ENCODE data around the gene GRK5.

Gene GRK5

DNA sequence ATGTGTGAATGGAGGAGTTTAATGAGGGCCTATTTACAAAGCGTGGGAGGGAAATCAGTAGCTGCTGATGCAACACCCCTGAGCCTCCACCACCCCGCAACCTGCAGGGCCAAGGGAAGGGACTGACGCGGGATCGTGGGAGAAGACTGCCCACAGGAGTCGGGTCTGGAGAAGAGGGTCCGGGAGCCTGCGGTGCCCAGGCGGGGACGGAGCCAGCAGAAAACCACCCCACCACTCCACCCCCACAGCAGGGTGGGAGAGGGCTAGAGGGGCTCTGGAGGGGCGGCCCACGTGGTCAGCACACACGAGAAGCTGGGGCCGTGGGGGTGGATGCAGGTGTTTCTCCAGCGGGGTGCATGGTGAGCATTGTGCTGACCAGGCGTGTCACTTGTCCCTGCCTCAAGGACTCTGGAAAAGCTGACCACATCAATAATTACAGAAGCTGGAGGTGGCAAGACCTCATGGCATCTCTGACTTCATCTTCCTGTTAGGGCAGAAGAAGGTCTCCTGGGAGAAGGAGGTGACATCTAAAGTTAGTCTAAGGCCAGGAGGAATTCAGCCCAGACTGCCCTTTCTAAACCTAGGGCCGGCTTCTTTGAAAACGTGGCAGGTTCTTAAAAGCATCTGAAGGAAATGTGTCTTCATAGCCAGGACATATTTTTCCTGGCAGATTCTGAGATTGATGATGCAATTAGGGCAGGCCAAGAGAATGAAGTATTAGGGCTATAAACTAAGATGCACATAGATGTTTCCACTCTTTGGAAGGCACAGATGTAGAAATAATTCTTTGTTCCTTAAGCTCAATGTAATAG, 184.3 kb downstream of the GRK5 start:
- no peak for DNase-seq

DNA sequence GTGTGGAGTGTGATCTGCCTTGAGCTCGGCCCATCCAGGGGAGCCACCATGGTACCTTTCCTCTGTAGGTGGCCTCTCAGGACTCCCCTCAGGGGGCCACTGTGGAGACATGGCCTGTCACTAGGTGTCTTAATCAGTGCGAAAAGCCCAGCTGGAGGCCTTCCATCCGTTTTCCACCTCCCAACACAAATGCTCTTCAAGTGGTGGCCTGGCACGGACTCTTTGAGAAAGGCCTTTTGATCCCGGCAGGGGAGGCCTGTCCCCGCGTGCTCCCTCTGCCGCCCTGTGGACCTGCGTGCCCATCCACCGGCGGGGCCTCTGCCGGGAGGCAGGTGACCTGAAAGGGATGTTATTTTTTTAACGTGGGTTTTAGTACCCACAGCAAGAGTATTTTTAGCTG, 185.6 kb downstream of the GRK5 start:
- DNase-seq, result no peak

DNA sequence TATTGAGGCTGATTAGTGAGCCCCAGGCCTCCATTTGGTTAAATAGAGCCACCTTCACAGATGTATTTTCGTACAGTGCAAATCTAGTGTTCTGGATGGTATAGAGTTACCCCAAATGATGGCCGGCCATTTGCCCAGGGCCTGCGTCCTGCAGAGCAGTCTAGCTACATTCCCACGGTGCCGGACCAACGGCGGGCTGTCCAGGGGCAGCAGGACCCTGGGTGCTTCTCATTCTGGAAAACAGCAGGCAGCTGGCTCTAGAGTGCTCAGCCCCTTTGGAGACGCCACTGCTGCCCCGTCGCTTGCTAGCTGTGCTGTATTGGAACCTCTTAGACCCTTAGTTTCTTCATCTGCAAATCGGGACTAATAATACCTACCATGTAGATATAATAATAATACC, 186.1 kb downstream of the GRK5 start:
- DNase-seq, result no peak

DNA sequence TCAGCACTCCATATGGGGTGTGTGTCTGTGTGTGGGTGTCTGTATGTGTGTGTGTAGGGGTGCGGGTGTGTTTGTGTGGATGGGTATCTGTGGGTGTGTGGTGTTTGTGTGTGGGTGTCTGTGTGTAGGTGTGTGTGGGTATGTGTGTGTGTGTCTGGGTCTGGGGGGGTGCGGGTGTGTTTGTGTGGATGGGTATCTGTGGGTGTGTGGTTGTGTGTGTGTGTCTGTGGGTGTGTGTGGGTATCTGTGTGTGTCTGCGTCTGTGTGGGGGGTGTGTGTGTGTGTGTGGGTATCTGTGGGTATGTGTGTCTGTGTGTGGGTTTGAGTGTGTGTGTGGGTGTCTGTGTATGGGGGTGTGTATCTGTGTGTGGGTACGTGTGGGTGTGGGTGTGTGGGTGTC, 186.5 kb downstream of the GRK5 start:
- no peak for DNase-seq

DNA sequence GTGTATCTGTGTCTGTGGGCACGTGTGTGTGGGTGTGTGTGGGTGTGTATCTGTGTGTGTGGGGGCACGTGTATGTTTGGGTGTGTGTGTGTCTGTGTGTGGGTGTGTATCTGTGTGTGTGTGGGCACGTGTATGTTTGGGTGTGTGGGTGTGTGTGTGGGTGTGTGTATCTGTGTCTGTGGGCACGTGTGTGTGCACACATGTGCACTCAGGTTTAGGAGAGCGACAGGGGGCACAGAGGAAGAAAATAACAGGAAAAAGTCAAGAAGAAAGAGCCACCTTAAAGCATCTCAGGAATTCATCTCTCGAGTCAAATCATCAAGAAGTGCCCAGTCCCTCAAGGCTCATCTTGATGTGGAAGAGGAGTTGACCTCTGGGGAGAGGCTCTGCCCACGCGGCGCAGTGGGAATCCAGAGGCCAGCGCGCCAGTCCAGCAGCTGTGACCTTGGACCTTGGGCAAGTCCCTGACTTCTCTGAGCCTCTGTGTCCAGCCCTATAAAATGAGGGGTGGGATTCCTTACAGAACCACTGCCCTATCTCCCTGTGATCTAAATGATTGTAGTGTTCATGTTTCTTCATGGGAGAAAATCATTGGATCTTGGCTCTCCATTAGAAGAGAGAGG, 187.4 kb downstream of the GRK5 start:
- no peak for DNase-seq

DNA sequence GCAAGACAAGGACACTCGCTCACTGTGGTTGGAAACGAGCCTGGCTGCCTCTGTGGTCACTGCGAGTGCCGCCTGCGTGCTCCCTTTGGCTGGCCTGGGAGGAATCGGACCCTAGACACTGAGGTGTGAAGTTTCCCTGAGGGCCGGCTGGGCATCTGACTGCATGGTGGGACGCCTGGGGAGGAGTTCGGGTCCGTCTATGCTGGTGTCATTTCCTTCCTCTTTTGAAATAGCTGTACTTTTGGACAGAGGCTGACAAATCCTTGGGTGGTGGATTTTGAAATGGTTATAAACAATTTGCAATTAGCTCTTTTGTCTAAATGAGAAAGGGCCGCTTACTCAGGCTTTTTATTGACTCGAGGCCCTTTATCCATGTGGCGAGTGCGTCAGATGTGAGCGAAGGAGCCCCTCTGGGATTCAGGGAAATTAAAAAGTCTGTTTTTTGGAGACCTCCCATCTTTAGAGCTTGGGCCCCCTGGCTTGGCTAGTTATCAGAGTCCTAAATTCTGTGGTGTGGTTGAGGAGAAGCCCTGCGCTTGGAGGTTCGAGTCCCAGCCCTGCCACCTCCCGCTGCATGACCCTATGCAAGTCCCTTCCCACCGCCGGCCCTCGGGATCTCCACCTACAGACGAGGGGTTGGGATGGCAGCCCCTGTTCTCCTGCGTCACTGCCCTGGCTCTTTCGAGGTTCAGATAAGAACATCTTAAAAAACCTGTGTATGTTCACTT, 188.1 kb downstream of the GRK5 start:
- no peak for DNase-seq

DNA sequence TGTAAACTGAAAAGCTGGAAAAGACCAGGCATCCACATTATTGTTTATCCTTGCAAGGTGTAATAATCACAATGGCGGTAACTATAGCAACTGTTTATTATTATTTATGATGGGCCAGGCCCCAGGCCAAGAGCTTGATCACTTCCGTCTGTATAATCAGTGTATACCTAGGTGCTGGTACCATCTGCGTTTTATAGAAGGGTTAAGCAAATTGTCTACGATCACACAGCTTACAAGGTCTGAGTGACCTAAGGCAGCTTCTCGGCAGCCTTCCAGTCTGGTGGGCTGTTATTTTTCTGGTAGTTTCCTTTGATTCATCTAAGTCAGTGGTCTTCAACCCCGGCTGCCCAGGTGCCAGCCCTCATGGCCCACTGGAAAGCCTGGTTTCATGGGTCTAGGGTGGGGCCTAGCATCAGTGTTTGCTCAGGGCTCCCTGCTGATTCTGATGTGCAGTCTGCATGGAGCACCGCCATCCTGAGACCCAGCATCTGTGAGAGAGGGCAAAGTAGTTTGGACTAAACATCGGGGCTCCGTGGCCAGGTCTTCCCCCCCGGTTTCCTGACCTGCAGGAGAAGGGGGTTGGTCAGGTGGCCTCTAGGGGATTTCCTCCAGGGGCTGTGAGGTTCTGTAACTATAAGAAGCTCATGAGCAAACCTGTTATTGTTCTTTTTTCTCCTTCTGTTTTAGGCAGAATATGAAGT, 188.8 kb downstream of the GRK5 start:
- no peak for DNase-seq

DNA sequence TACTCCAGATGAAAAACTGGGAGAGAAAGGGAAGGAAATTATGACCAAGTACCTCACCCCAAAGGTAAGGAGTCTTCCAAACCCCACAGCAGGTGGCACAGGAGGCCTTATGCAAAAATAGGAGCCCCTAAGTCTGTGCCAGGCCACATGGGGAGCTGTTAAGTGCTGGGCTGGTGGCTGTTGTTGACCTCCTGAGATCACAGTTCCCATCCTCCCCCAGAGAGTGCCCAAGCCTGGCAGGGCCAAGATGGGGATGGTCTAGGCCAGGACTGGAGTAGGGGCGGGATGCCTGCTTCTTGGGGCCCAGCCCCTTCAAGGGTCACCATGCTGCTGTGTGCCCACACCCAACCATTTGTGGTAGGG, 189.3 kb downstream of the GRK5 start:
- DNase-seq, result no peak

DNA sequence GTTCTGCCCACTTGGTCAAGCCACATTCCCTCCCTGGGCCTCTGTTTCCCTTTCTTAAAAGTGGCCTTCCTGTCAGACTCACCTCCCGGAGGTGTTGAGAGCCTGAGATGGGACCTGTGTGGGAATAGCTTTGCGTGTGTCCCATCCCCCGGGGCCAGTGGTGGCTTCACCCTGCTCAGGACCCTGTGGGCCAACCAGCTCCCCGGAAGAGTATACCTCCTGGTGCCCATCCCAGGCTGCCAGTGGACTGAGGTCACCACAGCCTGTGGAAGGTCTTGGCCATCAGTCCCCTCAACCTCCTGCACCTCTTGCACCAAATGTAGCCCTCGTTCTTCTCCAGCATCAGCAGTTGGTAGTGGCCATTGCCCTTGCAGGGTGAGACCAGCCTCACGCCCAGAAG, 190.0 kb downstream of the GRK5 start:
- DNase-seq, result no peak

DNA sequence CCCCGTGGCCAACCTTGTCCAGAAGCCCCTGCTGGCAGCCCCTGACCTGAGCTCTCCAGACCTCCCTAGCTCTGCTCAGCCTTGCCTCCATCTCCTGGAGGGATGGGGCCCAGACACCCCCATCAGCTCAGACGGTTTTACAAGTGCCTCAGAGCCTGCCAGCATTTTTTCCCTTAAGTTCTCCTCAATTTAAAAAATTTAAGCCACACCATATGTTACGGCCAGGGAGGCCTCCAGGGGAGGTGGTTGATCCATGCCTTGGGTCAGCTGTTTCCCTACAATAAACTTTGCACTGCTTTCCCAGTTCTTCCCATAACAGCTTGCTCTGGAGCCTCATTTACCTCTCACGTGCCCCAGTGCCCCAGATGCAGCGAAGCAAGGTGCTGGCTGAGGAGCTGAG, 191.6 kb downstream of the GRK5 start:
- no peak for DNase-seq

DNA sequence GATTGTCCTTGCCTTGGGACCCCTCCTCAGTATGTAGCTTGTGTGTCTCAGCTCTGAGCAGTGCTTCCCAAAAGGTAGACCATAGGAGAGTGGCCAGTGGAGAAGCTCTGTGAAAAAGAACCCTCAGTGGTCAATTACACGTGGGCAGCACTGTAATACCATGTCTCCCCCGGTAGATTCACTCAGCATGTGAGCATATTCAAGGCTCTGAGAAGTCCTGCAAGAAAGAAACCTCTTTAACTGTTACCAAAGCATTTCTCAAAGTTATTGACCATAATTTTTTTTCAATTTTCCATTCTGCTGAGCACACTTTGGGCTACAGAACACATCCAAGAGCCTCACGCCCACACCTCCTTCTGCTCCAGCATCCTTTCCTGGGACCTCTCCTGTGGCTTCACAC, 192.1 kb downstream of the GRK5 start:
- no peak for DNase-seq

DNA sequence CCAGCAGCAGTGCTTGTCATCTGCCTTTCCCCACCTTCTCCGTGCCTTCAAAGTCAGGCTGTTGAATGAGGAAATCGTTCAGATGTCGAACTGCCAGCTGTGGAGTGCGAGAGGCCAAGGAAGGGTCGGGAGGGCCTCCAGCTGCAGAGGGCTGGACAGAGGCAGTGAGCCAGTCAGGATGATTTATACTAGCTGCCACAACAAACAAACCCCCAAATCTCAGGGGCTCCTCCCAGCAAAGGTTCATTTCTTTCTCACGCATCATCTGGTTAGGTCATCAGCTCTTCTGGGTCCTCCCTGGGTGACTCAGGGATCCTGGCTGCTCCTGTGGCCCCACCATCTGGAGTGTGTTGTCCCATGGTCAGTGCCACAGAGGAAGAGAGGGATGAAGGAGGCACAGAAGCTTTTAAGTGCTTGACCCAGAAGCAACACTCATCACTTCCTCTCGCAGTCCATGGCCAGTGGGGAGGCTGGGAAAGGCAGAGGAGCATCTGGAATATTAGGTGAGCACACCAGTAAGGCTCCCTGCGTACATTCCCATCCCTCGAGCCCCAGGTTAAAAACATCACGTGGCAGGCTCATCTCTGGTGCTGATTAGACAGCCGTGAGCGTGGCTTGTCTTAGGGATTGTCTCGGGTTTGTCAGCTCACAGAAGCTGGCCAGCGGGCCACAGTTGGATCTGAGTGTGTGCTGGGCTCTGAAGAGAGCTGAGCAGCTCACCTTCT, 194.5 kb downstream of the GRK5 start:
- no peak for DNase-seq

DNA sequence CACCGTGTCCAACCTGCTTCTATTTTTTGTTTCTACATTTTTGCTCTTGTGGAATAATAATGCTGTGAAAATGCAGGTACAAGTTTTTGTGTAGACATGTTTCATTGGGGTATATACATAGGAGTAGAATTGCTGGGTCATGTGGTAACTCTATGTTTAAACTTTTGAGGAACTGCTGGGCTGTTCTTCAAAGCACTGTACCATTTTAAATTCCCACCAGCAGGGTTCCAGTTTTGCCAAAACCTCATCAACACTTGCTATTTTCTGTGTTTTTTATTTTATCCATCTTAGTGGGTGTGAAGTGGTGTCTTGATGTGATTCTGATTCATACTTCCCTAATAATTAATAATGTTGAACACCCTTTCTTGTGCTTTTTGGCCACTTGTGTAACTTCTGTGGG, 196.6 kb downstream of the GRK5 start:
- DNase-seq, result no peak

DNA sequence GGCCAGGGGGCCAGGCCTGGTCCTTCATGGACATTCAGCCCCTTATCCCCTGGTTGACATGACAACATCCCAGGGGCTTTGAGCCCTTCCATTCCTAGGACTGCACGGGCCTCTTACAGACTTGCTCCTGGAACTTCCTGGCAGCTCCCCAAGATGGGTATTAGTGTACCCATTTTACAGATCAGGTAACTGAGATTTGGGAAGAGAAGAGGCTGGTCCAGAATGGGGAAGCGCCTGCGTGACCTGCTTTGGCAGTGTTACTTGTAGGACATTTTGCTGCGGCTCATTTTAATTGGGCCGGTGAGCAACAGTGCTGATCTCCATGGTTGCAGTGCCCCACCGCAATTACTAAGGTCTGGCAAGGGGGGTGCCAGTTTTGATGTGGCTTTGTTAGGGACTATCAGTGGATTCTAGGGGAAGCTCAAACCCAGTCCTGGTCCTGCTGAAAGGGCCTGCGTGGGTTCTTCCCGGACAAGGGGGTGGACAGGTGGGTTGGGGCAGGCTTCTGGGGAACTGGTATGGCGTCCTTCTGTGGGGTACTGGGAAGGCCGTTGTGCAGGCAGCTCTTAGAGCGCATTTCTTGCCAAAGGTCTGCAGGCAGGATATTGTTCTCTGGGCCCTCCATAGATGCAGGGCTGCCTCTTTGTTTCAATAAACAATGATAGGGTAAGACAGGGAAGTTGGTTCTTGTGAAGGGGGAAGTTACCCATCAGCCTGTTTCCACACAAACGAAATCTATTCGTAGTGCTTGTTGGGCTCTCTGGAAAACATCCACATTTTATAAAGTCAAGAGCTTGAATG, 197.5 kb downstream of the GRK5 start:
- no peak for DNase-seq

DNA sequence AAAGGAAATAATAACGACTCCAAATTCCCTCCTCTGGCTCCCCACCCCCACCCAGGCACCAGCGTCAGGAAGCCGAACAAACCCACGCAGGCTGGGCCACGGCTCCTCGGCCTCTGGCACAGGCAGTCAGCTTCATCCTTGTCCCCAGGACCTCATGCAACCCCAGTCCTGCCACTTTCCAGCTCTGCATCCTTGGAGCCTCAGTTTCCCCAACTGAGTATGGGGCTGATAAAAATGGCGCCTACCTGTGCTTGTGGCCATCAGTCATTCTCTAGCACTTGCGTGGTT, 198.1 kb downstream of the GRK5 start:
- no peak for DNase-seq

DNA sequence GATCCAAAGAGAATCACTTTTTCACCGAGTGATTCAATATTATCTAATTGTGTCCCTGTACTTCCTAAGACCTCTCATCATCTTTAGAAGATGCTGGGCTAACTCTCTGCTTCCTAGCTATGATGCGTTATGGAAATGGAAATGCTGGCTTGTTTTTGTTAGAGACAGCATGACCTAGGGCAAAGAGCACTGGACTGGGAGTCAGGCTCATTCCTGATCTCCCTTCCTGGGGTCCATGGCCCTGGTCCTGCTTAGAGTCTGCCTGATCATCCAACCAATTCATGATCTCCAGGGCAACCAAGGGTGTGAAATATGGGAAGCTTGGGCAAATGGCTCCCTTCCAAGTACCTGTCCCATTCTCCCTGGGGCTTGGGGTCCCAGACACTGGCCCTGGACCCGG, 198.8 kb downstream of the GRK5 start:
- DNase-seq, result no peak

DNA sequence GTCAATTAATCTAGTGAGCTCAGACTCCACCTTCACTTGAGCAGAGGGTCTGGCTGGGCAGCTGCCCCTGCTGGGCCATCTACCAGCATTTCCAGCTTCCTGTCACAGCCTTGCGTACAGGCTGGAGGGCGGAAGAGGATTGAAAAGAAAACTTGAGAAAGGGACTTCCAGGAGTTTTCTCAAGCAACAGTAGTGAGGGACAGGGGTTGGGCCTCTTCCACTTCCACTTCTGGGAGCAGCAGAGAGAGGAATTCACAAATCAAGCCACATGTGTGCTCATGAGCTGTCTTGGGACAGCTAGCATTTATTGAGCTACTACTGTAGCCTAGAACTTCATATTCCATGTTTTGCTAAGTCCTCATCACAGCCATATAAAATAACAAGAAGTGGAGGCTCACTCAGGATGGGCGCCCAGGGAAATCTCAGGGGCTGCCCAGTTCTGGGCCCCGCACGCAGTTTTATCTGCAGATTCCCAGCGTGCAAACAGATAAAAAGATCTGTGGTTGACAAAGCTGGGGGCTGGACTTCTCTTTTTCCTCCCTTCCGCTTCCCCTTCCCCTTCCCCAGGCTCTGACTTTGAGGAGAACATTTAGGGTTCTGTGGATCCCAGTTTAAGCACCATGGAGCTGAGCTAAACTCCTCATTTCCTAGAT, 199.4 kb downstream of the GRK5 start:
- no peak for DNase-seq

DNA sequence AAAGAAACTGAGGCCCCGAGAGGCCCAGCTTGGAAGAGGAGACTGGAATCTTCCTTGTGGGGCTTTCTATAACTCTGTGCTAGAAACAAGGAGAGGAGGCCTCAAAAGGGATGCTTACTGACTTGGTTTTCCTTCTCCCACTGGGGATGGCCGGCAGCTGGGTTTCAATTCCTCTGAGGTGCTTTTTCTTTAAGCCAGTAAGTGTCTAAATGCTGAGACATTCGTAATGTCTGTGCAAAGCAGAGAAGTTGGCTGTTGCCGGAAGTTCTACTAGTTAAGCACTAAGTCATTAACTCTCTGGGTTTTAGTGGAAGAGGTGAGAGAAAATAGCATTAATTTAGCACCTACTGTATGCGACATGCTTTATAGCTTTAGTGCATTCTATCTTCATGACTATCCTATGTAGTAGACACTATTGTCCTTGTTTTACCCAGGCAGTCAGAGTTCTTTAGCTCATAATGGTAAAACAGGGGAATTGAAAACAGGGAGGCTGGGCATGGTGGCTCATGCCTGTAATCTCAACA, 199.9 kb downstream of the GRK5 start:
- no peak for DNase-seq

DNA sequence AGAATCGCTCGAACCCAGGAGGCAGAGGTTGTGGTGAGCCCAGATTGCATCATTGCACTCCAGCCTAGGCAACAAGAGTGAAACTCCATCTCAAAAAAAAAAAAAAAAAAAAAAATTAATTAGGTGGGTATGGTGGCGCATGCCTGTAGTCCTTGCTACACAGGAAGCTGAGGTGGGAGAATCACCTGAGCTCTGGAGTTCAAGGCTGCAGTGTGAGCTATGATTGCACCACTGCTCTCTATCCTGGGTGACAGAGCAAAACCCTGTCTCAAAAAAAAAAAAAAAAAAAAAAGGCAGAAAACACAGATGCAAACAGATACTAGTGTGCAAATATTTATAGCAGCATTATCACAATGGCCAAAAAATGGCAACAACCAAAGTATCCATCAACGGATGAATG, 200.7 kb downstream of the GRK5 start:
- no peak for DNase-seq

DNA sequence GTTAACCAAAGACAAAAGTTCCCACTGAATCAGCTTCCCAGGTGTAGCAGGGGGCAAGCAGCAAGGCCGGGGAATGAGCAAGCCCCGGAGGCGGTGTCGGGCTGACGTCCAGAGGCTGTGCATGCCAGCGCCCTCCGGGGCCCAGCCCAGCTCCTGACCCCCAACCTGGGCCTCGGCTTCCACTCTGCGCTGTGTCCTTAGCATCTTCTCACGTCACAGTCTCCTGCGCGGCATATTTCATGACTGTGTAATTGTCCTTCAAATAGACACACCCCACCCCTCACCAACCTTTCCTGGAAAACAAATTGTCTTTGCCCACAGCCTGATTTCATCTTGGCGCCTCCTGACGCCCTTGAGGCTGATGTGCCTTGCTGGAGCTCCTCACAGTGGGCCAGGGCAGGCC, 201.6 kb downstream of the GRK5 start:
- no peak for DNase-seq

DNA sequence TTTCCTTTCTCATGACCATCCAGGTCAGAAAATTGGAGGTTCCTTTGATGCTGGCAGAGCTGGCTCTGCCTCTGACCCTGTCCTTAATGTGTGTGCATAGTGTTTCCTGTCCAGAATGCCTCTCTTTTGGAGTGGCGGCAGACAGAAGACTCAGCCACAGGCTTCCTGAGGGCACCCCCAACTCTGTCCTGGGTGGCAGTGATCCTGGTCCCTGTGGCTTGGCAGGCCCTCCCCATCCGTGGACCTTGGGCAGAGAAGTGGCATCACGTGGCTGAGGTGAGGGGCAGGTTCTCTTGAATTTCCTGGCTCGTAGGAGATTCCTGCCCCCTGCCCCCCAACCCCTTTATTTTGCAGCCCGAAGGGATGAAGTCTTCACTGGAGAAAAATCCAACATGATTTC, 202.0 kb downstream of the GRK5 start:
- no peak for DNase-seq

DNA sequence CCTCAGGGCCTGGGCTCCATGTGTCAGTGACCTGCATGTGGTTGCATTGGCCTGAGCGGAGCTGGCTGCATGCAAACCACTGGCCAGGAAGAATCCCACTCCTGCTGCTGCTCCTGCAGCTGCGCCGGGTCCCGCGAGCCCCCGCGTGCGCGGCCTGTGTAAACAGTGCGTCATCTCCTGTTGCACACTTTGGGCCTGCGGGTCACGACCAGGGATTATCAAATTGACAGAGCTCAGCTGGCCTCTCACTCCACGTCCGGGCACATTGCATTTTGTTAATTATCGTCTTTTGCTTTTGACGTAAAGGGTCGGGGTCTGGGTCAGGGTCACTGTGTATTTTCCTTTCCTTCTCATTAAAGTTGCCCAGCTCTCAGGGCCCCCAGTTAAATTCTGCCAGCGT, 202.5 kb downstream of the GRK5 start:
- no peak for DNase-seq
